Stimulated activated CD4-positive, alpha-beta T cell treated with anti-CD3 and anti-CD28 coated beads, Interleukin-1b, Interleukin-23, amount 100 ng/mL, for 24 hours (primary cell): ENCODE results near the gene MRPL55.

Experiments
- DNase-seq, 4 experiments: peaks; one replicate each; pipeline ENCODE4 v3.0.0-alpha.2; 2020; ENCODE audit warnings: low read depth in 4 of 4, low spot score in 1 of 4

The MRPL55 gene

GRCh38 chr1:228148196-228148861 is 39.2 kb upstream of the MRPL55 start:
- no peak for DNase-seq

DNA sequence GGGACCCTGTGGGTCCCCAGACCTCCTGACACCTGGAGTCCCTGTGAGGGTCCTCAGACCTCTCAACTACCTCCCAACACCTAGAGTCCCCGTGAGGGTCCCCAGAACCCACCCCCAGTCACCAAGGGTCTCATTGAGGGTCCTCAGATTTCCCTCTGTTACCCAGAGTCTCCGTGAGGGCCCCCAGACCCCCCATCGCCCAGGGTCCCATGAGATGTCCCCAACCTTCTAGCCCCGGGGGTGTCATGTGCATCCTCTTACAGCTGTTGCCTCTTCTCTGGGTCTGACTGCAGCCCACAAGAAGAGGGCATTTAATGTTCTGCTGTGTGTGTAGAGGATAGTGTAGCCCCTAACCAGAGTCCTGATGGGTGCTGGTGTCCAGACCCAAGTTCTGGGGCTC is 38.7 kb upstream of the MRPL55 start:
- no peak for DNase-seq

DNA sequence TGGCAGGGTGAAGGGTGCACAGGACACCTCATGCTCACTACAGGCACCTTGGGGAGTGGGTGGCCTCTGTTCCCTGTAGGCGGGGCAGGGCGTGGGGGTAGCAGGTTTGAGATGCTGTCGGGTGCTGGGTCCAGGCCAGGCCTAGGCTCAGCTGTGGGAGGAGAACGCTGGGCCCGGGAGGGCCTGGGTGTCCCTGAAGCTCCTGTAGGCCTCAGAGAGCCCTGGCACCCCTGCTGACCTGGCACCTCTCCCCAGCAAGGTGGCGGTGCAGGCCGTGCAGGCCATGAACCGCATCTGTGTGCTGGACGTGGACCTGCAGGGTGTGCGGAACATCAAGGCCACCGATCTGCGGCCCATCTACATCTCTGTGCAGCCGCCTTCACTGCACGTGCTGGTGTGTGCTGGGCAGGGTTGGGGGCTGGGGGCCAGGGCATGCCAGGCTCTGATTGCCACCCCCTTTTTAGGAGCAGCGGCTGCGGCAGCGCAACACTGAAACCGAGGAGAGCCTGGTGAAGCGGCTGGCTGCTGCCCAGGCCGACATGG is 38.1 kb upstream of the MRPL55 start:
- no peak for DNase-seq

DNA sequence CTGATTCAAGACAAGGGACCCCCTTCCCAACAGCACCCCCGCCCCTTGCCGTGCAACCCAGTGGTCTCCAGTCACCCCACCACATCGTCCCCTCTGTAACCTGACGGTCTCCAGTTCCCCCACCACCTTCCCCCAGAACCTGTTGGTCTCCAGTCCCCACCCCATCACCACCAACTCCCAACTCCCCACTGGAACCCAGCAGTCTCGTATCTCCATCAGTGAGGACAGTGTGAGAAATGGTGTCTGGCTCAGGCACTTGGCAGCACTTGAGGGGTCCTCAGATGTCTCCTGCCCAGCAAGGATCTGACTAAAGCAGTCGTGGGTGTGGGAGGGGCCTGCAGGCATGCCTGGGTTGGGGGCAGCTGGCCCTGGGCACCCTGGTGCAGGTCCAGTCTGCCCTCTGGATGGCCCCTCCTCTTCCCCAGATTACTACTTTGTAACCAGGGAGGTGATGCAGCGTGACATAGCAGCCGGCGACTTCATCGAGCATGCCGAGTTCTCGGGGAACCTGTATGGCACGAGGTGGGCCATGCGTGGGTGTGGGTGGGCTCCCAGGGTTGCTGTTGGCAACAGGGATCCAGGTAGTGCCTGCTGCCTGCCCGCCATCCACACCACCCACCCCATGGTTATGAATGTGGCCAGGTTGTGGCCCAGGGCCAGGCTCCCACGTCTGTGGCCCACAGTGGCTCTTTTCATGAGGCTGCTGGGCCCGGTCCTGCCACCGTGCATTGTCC is 37.5 kb upstream of the MRPL55 start:
- DNase-seq: no peak

DNA sequence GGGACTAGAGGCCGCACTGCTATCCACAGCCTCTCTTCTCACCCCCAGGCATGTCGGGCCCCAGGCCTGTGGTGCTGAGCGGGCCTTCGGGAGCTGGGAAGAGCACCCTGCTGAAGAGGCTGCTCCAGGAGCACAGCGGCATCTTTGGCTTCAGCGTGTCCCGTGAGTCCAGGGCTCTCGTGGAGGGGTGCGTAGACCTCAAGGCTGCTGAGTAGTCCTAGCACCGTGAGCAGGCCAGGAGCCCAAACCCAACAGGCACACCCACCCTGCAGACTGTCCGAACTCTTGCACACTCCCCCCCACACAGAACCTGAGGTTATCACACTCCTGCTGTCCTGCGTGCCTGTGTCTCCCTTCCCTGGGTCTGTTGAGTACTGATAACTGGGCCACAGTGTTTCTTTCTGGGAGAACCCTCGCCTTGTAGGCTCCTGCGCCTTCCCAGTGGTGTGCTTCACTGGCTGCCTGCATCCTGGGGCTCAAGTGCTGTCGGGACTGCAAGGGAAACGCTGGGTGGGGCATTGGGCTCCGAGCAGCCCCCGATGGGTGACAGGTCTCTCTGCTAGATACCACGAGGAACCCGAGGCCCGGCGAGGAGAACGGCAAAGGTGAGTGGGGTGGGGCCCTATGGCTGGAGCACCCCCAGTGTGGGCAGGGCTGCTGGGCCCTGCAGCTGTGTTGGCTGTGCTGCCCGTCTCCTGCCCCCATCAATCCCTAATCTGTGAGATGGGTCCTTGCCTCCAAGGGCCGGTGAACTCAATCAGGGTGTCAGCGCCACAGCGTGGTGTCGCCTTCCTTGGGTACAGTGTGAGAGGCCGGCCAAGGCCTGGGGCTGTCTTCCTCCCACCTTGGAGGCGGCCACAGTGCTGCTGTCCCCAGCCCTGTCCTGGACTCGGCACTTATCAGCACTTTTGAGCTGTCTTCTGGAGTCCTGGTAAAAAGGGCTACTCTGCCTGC is 36.6 kb upstream of the MRPL55 start:
- no peak for DNase-seq

- no peak for DNase-seq
These were observed 35.9 kb upstream of the MRPL55 start for GRCh38 chr1:228144993-228145343.

- DNase-seq: no peak
These were observed 35.3 kb upstream of the MRPL55 start for GRCh38 chr1:228144193-228144992.

DNA sequence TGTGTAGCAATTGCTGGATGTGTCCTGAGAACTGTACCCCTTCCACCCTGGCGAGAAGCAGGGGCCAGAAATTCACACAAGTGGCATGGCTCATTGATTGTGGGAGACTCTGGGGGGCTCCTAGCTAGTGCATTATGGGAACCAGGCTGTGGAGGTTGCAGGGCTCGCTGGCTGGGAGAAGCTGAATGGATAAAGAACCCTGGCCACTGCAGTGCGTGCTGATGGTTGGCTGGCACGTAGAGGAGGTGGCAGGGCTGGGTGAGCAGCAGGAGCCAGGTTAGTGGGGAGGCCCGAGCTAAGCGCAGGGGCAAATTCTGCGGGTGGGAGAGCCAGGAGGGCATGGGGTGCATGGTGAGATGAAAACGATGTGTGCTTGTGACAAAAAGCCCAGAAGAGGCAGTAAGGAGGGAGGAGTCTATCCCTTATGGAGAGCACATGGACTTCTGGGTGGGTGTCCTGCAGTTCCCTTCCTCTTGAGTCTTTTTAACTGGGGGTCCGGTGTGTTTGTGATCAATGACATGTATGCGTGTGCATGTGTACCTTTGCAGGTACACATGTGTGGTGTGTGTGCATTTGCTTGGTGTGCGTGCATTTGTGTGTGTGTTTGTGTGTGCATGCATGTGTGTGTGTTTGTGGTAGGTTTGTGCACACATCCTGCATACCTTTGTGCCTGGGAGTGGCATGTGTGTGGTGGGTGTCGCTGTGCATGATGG is 34.5 kb upstream of the MRPL55 start:
- DNase-seq: no peak

- DNase-seq: no peak
These were observed 33.6 kb upstream of the MRPL55 start for GRCh38 chr1:228142701-228143136.

- no peak for DNase-seq
These were observed 33.1 kb upstream of the MRPL55 start for GRCh38 chr1:228142155-228142691.

DNA sequence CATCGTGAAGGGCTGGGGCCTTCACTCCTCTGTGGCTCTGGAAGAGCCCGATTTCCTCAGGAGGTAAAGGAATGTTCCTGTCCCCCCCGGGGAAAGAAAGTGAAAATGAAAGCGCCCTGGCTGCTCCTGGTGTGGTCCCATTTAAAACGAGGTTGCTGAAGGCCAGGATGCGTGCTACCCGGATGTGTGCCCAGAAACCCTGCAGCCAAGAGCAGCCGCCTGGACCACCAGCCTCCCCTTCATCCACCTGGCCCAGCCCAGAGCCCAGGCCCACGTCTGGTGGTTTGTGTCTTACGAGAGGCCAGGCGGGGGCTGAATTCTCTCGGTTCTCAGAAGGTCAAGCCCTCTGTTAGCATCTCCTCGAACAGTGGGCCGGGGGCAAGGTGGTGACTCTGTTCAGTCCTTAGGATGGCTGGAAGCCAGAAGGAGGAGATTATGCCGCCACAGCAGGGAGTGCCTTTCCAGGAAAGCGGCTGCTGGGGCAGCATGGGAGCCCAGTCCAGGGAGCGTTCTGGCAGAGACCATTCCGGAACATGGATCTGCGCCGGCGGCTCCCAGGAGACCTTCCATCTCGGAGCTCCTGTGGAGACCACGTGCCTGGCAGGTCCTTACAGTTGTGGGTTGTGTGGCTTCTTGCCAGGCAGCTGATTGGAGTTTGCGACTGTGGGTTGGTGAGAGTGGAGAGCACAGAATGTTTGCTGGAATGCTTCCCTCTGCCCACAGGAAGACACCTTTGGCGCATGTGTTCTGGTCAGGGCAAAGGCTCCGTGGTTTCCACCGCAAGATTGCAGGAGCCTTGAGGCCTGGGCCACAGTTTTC is 32.3 kb upstream of the MRPL55 start:
- no peak for DNase-seq

DNA sequence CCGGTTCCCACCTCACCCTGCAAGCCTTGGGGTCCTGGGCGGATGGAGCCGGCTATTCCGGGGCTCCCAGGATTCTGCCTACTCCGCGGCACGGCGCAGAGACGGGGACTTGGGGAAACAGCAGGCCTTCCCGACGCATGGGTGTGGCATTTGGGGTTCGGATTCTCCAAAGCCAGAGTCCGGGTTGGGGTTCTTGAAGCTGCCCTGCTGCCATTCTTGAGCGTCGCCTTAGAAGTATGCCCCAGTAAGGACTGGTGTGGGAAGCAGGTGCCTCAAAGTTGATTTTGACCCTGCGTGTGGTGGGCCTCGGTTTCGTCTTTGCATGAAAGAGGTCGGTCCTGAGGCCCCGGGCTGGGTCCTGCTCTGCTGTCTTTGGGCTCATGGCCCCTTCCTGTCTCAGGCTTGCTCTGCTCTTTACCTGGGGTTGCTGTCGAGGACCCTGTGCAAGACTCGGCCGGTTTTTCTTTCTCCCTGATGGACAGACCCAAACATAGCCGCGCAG is 31.7 kb upstream of the MRPL55 start:
- no peak for DNase-seq

DNA sequence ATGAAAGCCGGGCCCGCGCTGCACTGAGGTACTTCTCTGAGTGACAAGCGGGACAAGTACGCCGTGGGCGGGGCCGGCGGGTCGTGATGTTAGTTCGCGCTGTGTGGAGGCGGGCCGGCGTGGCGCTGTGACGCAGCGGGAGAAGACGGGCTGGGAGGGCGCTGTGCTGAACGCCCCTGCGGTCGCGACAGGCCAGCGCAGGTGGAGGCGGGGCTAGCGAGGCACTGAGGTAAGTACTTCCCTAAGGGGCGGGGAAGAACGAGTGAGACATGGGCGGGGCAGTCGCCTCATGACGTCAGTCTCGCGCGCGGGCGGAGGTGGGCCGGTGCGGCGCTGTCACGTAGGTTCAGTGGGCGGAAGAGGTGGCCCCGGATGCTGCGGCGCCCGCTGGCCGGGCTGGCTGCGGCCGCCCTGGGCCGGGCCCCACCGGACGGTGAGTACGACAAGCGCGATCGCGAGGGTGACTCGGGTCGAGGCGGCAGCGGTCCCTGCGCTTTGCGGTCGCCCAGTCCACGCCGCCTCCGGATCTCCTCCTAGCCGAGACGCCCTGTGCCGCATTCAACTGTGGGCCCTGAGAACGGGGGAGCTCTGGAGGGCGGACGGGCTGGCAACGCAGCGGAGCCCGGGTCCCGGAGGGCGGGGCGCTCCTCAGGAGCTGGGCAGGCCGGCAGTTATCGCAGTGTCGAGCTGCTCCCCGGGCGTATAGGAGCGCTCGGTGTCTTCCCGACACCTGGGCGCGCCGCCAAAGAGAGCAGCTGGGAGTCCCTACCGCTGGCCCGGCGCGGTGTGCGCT is 31.0 kb upstream of the MRPL55 start, which contains the start of gene GUK1:
Gene GUK1 (plus strand): TSS at position 349 of the 793 bp plus-strand sequence. CDS start 24 bp downstream, at position 373.
- peak; percentile 97 to 100 (median 100) for DNase-seq

- no peak for DNase-seq
These were observed 30.4 kb upstream of the MRPL55 start for GRCh38 chr1:228139406-228139930.

DNA sequence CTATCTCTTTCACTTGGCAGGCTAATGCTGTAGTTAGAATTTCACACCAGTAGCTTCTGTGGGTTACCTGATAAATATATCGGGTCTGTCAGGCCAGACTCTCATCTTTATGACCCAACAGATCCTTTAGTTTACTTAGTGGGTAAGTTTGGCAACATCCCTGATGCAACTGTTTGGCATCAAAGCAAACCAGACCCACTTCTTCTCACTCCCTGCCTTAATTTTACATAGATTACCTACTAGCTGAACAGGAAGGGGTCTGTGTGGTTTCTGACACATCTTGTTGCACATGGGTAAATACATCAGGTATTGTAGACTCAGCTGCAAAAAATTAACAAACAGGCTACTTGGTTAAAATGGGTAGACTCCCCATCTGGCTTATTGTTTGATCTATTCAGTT is 27.8 kb upstream of the MRPL55 start:
- no peak for DNase-seq

DNA sequence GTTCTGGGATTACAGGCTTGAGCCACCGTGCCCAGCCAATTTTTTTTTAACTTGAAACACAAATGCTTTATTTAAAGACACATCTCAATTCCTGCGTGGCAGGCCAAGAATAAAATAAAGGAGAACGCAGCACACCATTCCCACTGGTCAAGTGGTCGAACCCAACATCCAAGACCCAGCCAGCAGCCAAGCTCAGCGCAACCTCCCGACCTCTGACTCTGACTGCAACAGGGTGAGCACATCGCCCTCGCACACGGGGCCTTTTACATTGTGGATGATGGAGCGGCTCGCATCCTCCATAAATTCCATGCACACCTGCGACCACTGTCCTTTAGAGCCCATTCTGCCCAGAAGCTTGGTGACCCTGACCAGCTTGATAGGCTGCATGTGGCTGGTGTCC is 25.5 kb upstream of the MRPL55 start:
- no peak for DNase-seq

DNA sequence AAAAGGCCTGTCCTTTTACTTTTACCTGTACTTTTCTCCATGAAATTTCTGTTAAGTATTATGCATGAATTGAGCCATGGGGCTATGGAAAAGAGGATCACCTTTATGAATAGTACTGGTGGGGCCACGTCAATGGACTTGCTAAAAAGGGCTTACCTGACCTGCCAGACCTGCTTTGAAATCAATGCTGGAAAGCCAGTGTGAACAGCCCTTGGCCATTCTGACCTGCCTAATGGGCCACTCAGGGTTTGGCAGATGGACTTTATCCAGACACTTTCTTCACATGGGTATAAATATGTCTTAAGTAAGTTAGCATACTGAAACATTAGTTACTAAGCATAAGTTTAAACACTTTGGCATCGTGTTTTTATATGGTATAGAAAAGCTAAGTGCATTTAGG is 22.7 kb upstream of the MRPL55 start:
- no peak for DNase-seq

GRCh38 chr1:228125185-228125584 is 16.1 kb upstream of the MRPL55 start:
- DNase-seq: no peak
